HG02678 (cell line): Measurements from ENCODE around the gene ASRGL1.

Source experiments
- ATAC-seq: cut with Tn5 transposase; IDR thresholded peaks from one replicate; pipeline ENCODE4 v1.9.1; 2021; ENCODE audit warnings: mild to moderate bottlenecking, moderate library complexity; ENCODE audit not compliant: unreplicated experiment

ASRGL1 gene

DNA sequence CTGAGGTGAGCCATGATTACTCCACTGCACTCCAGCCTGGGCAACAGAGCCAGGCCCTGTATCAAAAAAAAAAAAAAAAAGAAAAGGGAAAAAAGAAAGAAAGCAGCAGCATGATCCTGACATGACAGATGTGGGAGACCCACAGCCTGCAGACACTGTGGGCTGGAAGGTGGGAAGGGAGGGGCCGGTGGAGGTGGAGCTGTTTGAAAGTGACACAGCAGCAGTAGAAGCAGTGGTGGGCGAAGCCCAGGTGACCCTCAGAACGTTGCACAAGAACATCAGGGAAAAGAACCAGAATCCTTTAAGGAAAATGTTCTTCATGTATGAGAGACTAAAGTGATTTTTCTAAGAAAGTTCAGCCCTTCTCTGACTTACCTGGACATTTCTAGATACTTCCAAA, 55.3 kb downstream of the ASRGL1 start:
- ATAC-seq, result no peak

DNA sequence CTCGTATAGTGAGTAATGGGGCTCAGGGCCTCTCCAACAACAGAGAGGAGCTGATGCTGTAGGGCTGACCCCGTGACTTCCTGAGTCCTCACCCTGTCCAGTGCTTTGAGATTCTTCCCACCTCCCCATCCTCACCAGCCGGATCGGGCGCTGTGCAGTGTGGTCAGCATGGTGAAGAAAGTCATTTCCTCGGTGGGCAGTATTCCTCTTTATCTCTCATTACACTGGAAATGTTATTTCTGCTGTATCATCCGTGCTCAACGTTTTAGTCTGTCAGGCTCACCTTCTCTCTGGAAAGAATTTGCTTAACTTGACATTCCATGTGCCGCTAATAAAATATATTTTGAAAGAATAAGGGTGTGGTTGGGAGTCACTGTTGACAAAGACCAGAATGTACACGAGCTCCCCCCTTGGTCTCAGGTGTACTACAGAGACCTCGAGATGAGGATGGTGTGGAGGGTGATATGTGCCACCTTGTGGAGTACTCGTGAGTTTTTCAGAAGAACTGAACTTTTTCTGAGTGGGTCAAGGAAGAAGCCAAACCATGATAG, 55.9 kb downstream of the ASRGL1 start:
- ATAC-seq, result no peak

DNA sequence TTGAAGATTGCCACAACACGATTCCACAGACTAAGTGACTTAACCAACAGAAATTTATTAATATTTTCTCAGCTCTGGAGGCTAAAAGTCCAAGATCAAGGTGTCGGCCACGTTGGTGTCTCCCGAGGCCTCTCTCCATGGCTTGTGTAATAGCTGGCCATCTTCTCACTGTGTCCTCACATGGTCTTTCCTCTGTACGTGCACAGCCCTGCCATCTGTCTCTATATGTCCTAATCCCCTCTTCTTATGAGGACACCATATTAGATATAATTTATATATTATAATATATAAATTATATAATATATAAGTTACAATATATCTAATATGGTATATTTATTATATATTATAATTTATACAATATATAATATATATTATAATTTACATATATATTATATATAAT, 56.5 kb downstream of the ASRGL1 start:
- no peak for ATAC-seq

DNA sequence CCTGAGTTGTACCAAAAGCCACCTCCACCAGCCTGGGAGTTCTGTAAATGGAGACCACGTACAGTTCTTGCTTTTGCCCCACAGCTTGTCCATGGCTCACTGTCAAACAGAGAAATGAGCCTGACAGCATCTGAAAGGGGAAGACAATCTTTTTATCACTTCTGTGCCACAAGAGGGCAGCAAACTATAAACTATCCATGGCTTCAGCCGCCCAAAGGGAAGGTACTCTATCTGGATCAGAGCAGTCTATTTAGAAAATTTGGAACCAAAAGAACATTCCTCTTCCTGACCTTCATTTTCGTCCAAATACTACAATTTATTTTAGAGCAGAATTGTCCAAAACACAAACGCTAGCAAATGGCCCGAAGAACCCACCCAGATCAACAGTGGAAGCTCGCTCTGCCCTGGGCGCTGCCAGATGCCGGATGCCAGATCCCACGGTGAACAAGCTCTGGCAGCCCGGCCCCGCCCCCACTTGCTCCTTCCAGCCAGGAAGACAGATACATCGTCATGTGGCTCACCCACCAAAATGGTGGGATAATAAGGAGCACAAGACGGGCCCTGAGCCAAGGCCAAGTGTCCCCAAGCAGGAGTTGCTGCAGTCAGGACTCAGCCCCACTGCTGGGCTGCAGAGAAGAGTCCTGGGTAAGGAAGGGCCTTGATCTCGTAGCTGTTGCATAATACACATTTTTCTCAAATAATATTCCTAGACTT, 57.7 kb downstream of the ASRGL1 start:
- no peak for ATAC-seq

DNA sequence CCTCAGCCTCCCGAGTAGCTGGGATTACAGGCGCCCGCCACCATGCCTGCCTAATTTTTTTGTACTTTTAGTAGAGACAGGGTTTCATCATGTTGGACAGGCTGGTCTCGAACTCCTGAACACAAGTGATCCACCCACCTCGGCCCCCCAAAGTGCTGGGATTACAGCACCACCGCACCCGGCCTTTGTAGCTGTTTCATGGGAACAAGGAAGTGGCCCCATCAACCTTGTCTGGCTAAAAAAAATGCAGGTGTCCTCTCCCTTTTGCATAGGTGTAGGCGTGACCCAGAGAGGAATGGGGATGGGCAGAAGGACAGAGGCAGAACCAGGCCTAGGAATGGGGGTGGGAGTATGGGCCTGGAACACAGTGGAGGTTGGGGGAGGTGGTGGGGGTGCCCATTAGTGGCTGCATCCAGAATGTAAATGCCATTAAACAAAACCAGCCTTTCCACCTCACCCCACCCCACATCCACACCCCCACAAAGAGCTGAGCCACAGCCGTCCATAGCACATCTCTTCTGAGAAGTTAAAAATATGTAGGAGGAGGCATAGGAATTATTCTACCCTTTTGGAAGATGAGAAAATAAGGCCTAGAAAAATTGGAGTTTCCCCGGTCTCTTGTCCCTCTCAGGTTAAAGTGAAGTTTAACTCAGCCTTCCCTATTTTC, 58.8 kb downstream of the ASRGL1 start:
- no peak for ATAC-seq

DNA sequence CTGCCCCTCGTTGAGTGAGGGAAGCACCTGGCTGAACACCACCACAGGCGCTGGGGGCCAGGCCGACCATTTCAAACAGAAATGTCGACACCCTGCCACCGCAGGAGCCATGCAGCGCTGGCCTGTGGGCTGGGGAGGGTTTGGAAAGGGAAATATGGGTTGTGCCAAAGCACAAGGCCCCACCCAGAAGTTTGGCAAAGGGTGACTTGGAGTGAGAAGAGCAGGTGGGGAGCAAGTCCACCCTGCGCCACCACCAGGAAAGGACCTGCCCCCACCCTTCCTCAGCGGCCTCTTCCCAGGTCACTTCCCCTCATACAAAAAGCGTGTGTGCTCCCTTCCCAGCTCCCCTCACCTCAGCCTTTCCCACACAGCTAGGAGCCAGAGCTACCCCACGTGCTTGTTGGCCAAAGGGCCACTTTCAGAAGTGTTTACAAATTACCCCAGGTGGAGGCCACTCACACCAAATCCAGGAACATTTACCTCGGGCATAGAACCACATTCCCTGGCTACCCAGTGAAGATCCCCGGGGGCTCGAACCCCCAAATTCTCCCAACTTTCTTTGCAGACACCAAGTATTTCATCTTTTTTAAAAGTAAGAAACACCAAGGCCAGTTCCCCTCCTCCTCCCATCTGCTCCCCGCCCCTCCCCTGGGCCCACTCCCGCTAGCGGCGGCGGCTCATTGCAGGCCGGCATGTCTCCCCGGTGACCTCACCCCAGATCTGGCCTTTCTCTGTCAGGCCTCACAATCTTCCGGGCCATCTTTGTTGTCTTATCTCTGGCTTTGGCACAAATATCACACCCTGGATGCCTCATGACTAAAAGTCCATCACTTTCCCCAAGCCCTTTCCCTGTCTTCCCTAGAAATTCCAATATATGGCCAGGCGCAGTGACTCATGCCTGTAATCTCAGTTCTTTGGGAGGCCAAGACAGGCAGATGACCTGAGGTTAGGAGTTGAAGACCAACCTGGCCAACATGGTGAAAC, 61.1 kb downstream of the ASRGL1 start:
- no peak for ATAC-seq

DNA sequence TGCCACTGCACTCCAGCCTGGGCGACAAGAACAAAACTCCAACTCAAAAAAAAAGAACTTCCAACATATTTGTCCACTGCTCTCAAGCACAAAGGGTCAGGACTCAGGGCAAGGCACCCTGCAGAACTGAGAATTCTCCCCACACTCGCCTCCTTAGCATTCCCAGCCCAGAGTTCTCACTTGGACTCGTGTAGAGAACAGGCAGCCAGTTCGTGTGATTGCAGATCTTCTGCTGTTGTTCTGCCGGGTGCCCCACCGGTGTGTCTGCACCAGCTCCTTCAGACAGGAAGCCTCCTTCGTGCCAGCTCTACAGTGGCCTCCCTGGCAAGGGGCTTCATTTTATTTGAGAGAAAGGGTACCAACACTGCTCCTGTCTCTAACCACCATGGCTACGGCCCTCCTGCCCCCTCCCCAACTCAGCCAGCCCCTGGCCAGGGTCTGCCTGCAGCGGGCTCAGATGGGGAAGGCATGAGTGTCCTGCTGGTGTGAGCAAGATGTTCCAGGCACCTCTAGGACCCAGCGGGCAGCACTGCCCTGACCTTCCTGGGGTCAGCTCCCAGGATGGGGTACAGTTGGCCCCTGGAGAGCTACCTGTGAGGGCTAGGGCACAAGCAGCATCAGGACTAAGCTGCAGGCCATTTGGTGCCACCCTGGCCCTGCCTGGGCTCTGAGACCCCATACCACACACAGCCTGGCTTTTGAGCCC, 62.1 kb downstream of the ASRGL1 start:
- ATAC-seq, result no peak

DNA sequence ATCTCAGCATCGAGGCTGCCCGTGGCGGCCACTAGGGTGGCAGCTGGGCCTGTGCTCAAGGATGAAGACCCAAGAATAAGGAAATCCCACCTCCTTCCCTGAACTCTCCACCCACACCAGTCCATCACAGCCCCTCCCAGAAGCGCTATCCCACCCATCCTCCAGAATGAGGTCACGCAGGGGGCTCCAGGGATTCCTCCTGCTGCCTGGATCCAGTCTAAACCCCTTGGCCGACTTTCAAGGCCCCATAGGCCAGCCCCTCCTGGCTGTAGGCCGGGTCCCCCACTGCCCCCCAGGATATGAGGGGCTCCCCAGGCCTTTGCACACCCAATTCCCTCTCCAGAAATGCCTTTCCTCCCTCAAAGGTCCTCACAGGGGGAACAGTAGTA, 62.6 kb downstream of the ASRGL1 start:
- ATAC-seq, result no peak

DNA sequence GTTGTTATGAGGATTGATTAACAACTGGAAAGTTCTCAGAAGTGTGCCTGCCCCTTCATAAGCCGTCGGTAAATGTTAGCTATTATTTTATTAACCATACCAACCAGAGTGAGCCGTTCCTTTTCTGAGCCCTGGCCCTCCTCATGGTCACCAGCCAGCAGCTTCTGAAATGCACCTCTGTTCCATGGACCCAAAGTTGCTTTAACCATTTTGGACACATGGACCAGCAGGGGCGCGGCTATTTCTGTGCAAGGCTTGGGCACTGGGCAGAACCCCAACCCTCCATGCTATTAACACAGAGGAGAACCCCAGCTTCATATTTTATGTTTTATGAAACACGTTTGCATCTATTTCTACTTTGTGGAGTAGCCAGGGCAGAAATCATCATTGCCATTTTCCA, 63.0 kb downstream of the ASRGL1 start:
- ATAC-seq, result no peak

DNA sequence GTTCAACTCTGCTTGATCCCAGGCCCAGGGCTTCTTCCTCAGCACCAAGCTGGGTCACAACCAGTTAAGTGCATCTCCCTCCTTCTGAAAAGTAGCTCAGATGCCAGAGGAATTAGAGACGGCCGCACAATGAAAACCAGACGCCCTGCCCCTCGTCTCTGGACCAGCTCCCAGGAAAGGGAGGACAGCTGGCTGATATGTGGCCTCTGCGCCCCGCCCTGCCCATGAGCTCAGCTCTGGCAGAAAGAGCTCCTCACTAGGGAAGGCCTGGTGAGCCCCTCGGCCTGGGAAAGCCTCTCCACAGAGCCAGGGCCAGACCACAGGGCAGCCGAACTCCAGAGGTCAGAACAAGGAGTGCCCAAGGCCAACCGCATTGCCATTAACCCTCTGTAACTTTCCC, 63.5 kb downstream of the ASRGL1 start:
- ATAC-seq, result no peak

DNA sequence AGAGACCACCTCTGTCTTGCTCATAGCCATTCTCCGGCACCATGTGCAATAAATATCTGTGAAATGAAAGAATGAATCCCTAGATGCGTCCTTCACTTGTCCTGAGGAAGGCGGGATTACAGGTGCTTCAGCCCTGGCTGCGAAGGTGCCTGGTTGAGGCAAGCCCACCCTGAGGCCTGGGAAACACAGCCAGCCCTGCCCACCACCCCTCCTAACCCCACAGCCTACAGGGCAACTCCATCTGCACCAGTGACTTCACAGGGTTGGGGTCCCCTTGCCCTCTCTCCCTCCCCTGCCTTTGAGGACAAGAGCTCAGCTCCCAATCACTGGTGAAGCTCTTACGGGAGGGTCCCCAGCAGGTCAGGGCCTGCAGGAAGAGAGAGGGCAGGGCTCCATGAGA, 64.1 kb downstream of the ASRGL1 start:
- ATAC-seq, result no peak

DNA sequence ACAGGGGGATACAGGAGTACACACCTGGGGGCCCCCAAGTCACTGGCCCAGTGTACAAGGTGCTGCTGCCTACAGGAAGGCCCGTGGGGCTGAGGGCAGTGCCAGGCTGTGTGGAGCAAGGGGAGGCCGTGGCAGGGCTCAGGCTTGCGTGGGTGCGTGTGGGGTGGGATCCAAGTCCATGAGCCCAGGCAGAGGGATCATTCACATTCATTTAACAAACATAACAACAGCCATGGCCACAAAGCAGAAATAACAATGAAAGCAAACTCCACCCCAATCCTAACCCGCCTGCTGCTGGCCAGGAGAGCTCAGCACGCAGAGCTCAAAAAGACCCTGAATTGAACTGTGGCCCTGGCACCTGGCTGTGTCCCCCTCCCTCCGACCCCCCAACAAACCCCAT, 64.6 kb downstream of the ASRGL1 start:
- no peak for ATAC-seq

DNA sequence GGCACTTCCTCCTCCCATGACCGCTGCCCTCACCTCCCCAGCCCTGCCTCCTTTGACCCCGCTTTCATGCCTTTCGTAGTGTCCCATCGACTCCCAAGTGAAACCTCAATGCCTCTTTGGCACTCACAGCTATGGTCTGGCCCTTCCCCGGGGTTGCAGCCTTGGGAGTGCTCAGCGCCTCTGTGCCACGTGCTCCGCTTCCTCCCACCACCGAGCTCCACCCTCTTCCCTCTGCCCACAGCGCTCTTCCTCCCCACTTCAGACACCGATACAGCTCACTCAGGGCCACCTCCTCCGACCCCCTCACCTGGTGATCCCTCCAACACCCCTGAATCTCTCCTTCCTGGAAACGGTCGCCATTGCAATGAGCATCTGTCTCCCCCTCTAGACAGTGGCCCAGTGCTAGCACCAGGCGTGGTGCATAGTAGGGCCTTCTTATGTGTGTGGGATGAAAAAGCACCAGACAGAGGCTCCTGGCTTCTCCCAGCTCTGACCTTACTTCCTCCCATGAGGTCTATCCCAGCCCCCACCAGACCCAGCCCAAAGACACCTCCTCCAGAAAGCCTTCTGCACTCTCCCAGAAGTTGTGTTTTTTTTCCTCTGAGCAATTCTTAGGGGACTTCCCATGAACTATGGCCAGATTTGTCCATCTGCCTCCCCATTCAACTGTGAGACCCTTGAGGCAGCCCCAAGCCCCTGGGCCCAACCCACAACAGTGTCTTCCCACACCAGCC, 65.1 kb downstream of the ASRGL1 start:
- ATAC-seq, result no peak

DNA sequence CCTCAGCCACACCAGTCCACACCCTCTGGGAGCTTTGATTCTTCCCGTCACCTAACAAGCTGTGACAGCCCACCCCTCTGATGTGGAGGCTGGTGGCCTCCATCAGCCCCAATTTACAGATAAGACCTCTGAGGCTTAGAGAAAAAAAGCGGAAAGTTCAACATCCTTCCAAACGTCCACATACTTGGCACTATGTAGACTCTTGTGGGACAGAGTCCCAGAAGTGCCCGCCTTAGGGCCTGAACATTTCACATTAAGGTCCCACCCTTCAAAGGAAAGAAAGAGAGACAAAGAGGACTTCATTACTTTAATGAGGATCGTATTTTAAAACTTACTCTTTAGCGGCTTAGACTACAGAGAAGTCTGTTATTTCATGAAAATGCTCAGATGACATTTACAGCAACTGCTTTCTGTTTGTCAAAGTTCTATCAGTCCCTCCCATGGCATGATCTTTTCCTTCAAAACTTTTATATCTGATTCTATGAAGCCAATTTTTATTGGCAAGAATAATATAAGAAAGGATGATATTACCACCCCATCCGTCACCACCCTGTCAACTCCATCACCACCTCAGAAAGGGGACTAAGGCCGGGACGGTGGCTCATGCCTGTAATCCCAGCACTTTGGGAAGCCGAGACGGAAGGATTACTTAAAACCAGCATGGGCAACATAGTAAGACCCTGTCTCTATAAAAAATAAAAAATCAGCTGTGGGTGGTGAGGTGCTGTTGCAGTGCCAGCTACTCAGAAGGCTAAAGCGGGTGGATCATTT, 65.9 kb downstream of the ASRGL1 start:
- no peak for ATAC-seq

DNA sequence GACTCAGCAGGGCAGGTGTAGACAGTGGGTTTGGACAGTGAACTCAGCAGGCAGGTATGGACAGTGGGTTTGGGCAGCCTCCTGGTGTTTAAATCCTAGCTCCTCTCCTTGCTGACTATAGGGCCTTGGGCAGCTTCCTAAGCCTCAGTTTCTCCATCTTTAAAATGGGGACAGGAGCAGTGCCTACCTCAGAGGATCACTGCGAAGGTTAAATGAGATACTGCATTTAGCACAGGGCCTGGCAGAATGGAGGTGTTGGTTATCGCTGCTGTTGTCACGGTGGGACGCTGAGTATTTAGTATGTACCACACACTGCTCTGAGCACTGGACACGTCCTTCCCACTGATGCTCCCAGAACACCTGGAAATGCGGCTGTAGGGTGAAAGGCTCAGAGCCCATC, 67.2 kb downstream of the ASRGL1 start:
- ATAC-seq, result no peak

DNA sequence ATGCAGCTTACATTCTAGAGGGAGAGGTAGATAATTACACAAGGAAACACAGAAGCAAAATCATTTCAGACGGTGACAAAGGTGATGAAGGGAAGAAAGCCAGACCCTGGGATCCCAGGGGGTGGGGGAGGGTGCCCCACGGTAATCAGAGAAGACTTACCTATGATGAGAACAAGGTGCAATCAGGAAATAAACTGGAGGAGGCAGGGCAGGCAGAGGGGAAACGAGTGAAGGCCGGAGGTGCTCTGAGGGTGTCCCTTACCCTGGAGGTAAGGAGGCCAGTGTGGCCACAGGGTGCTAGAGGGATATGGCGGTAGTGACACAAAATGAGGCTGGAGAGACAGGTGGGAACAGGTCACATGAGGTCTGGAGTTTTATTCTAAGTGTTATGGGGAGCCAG, 67.7 kb downstream of the ASRGL1 start:
- ATAC-seq, result no peak

DNA sequence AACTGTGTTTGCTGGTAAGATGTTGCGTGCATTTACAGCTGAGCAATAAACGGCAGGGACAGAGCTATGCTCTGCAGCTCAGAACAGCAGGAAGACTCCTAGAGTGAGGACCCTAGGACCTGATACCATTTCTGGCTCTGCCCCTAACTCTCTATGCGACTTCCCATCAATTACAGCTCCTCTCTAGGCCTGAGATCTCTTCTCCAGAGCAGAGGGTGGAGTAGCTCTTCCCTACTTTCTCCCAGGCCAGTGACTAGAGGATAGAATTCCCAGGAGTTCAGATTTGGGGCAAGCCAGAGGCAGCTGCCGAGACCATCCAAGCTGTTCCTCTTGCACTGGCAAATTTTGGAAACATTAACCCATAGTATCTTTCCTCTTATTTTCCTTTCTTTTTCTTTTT, 68.8 kb downstream of the ASRGL1 start:
- no peak for ATAC-seq

DNA sequence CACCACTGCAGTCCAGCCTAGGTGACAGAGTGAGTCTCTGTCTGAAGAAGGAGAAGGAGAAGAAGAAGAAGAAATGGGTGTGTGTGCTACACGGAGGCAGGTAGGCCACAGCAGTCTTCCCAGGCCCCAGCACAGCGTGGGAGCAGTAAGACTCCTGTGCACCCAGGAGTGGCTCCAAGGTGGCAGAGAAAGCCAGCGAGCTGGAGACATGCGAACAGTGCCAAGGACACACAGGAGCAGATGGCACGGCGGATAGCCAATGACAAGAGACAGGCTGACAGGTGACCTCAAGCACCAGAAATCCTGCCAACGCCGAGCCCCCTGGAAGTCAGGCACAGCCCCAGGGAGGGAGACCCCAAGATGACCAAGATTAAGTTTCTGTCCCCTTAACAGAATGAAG, 72.6 kb downstream of the ASRGL1 start:
- no peak for ATAC-seq

DNA sequence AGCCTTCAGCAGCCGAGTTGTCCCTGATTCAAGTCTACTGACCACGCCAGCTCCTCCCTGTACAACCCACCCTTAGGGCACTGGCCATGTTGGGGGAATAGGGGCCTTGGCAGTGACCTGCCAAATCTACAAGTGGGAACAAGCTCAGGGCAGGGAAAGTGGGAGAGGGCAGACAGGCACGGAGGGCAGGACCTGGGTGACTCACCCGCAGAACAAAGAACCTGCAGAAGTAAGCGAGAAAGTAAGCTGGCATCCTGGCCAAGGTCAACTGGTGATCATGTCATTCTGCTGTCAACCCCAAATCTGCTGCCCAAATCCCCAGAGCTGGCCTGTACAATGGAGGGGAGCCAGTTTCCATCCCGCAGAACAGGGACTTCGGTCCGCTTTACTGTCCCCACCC, 73.7 kb downstream of the ASRGL1 start:
- no peak for ATAC-seq
